HEK293 (cell line): ENCODE results near the gene NTN4.

Experiments used
- GLIS2 ChIP-seq: fragments of 450-650 bp; formaldehyde crosslinking; IDR thresholded peaks from 2 replicates; pipeline ENCODE4 v1.5.1; 2016; ENCODE audit warnings: missing biosample characterization, missing genetic modification characterization
- MEIS1 ChIP-seq: sonication (generic); formaldehyde crosslinking; IDR thresholded peaks from 2 replicates; pipeline ENCODE4 v1.8.1; 2022; ENCODE audit warnings: missing genetic modification reagents, mild to moderate bottlenecking, borderline replicate concordance
- MZF1 ChIP-seq: fragments of 450-650 bp; formaldehyde crosslinking; IDR thresholded peaks from 2 replicates; pipeline ENCODE4 v1.5.1; 2017; ENCODE audit warnings: missing biosample characterization, missing genetic modification characterization, borderline replicate concordance
- YY1 ChIP-seq: fragments of 450-650 bp; formaldehyde crosslinking; IDR thresholded peaks from 2 replicates; pipeline ENCODE4 v1.5.1; 2018; ENCODE audit warnings: missing biosample characterization, missing genetic modification characterization
- ZBTB8A ChIP-seq: fragments of 450-650 bp; formaldehyde crosslinking; IDR thresholded peaks from 2 replicates; pipeline ENCODE4 v1.5.1; 2016; ENCODE audit warnings: missing biosample characterization, missing genetic modification characterization
- ZFP37 ChIP-seq: fragments of 450-650 bp; formaldehyde crosslinking; IDR thresholded peaks from 2 replicates; pipeline ENCODE4 v1.5.1; 2016; ENCODE audit warnings: missing biosample characterization, missing genetic modification characterization
- ZIC2 ChIP-seq: fragments of 450-650 bp; formaldehyde crosslinking; IDR thresholded peaks from 2 replicates; pipeline ENCODE4 v1.5.1; 2016; ENCODE audit warnings: missing biosample characterization, missing genetic modification characterization
- ZNF132 ChIP-seq: fragments of 450-650 bp; formaldehyde crosslinking; IDR thresholded peaks from 2 replicates; pipeline ENCODE4 v1.5.1; 2017; ENCODE audit warnings: missing biosample characterization, missing genetic modification characterization, borderline replicate concordance
- ZNF391 ChIP-seq: fragments of 450-650 bp; formaldehyde crosslinking; IDR thresholded peaks from 2 replicates; pipeline ENCODE4 v1.5.1; 2016; ENCODE audit warnings: low read depth, missing biosample characterization, missing genetic modification characterization, borderline replicate concordance
- ZNF560 ChIP-seq: fragments of 450-650 bp; formaldehyde crosslinking; IDR thresholded peaks from 2 replicates; pipeline ENCODE4 v1.5.1; 2017; ENCODE audit warnings: missing biosample characterization, missing genetic modification characterization, borderline replicate concordance
- ZNF561 ChIP-seq: fragments of 450-650 bp; IDR thresholded peaks from 2 replicates; pipeline ENCODE4 v1.5.1; 2018; ENCODE audit warnings: missing biosample characterization, missing genetic modification characterization, borderline replicate concordance
- ZNF596 ChIP-seq: fragments of 450-650 bp; IDR thresholded peaks from 2 replicates; pipeline ENCODE4 v1.5.0; 2018; ENCODE audit warnings: missing biosample characterization, mild to moderate bottlenecking, missing genetic modification characterization, moderate library complexity
- ZNF610 ChIP-seq: fragments of 450-650 bp; formaldehyde crosslinking; IDR thresholded peaks from 2 replicates; pipeline ENCODE4 v1.5.1; 2016; ENCODE audit warnings: missing biosample characterization, missing genetic modification characterization, borderline replicate concordance
- ZNF843 ChIP-seq: fragments of 450-650 bp; formaldehyde crosslinking; IDR thresholded peaks from 2 replicates; pipeline ENCODE4 v1.5.1; 2016; ENCODE audit warnings: missing biosample characterization, missing genetic modification characterization
- TF ChIP-seq, protein P1 (sequence below): fragments of 450-650 bp; formaldehyde crosslinking; IDR thresholded peaks from 2 replicates; pipeline ENCODE4 v1.5.1; 2016; ENCODE audit warnings: missing biosample characterization, missing genetic modification characterization
- TF ChIP-seq, protein P2 (sequence below): fragments of 450-650 bp; IDR thresholded peaks from 2 replicates; pipeline ENCODE4 v1.5.1; 2018; ENCODE audit warnings: missing biosample characterization, mild to moderate bottlenecking, missing genetic modification characterization
- TF ChIP-seq, protein P3 (sequence below): fragments of 450-650 bp; formaldehyde crosslinking; IDR thresholded peaks from 2 replicates; pipeline ENCODE4 v1.5.1; 2016; ENCODE audit warnings: missing biosample characterization, missing genetic modification characterization
- TF ChIP-seq, protein P4 (sequence below): fragments of 450-650 bp; formaldehyde crosslinking; IDR thresholded peaks from 2 replicates; pipeline ENCODE4 v1.5.1; 2017; ENCODE audit warnings: missing biosample characterization, missing genetic modification characterization
- TF ChIP-seq, protein P5 (sequence below): fragments of 450-650 bp; formaldehyde crosslinking; IDR thresholded peaks from 2 replicates; pipeline ENCODE4 v1.5.1; 2016; ENCODE audit warnings: missing biosample characterization, missing genetic modification characterization, borderline replicate concordance
- TF ChIP-seq, protein P6 (sequence below): fragments of 450-650 bp; formaldehyde crosslinking; IDR thresholded peaks from 2 replicates; pipeline ENCODE4 v1.5.1; 2017; ENCODE audit warnings: missing biosample characterization, mild to moderate bottlenecking, missing genetic modification characterization, moderate library complexity
- TF ChIP-seq, protein P7 (sequence below): fragments of 450-650 bp; formaldehyde crosslinking; IDR thresholded peaks from 2 replicates; pipeline ENCODE4 v1.5.1; 2017; ENCODE audit warnings: missing biosample characterization, missing genetic modification characterization

Gene NTN4

DNA sequence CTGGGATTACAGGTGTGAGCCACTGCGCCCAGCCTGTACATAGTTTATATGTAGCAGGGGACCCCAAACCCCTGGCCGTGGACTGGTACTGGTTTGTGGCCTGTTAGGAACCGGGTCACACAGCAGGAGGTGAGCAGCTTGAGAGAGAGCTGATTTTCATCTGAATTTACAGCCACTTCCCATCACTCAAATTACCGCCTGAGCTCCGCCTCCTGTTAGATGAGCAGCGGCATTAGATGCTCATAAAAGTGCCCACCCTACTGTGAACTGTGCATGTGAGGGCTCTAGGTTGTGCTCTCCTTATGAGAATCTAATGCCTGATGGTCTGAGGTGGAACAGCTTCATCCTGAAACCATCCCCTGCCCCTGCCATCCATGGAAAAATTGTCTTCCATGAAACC is 119.3 kb downstream of the NTN4 start (continued):
- TF ChIP-seq, protein P1, sequence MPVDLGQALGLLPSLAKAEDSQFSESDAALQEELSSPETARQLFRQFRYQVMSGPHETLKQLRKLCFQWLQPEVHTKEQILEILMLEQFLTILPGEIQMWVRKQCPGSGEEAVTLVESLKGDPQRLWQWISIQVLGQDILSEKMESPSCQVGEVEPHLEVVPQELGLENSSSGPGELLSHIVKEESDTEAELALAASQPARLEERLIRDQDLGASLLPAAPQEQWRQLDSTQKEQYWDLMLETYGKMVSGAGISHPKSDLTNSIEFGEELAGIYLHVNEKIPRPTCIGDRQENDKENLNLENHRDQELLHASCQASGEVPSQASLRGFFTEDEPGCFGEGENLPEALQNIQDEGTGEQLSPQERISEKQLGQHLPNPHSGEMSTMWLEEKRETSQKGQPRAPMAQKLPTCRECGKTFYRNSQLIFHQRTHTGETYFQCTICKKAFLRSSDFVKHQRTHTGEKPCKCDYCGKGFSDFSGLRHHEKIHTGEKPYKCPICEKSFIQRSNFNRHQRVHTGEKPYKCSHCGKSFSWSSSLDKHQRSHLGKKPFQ (tag by site-specific recombination) = peak; percentile 50; the same call in 1 of the 2 replicates
- TF ChIP-seq, protein P2, sequence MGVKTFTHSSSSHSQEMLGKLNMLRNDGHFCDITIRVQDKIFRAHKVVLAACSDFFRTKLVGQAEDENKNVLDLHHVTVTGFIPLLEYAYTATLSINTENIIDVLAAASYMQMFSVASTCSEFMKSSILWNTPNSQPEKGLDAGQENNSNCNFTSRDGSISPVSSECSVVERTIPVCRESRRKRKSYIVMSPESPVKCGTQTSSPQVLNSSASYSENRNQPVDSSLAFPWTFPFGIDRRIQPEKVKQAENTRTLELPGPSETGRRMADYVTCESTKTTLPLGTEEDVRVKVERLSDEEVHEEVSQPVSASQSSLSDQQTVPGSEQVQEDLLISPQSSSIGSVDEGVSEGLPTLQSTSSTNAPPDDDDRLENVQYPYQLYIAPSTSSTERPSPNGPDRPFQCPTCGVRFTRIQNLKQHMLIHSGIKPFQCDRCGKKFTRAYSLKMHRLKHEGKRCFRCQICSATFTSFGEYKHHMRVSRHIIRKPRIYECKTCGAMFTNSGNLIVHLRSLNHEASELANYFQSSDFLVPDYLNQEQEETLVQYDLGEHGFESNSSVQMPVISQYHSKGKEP (tag by site-specific recombination) = peak; percentile 28; the same call in 1 of the 2 replicates
- TF ChIP-seq MZF1 (tag by site-specific recombination) (peak; percentile 19; the same call in 1 of the 2 replicates), ZFP37 (tag by site-specific recombination) (no peak), ZNF560 (tag by site-specific recombination) (no peak), ZNF561 (tag by site-specific recombination) (0 out of 2 replicates have a peak, but pooled peaks have one; percentile 35), ZIC2 (tag by site-specific recombination) (peak; percentile 75), ZNF391 (tag by site-specific recombination) (no peak), ZNF610 (tag by site-specific recombination) (no peak), ZNF843 (tag by site-specific recombination) (no peak), GLIS2 (tag by site-specific recombination) (no peak), ZNF132 (tag by site-specific recombination) (no peak), YY1 (tag by site-specific recombination) (no peak), MEIS1 (CRISPR knock-in tag) (no peak), ZNF596 (tag by site-specific recombination) (peak; percentile 44; the same call in 1 of the 2 replicates), ZBTB8A (no peak)
- TF ChIP-seq, protein P3, sequence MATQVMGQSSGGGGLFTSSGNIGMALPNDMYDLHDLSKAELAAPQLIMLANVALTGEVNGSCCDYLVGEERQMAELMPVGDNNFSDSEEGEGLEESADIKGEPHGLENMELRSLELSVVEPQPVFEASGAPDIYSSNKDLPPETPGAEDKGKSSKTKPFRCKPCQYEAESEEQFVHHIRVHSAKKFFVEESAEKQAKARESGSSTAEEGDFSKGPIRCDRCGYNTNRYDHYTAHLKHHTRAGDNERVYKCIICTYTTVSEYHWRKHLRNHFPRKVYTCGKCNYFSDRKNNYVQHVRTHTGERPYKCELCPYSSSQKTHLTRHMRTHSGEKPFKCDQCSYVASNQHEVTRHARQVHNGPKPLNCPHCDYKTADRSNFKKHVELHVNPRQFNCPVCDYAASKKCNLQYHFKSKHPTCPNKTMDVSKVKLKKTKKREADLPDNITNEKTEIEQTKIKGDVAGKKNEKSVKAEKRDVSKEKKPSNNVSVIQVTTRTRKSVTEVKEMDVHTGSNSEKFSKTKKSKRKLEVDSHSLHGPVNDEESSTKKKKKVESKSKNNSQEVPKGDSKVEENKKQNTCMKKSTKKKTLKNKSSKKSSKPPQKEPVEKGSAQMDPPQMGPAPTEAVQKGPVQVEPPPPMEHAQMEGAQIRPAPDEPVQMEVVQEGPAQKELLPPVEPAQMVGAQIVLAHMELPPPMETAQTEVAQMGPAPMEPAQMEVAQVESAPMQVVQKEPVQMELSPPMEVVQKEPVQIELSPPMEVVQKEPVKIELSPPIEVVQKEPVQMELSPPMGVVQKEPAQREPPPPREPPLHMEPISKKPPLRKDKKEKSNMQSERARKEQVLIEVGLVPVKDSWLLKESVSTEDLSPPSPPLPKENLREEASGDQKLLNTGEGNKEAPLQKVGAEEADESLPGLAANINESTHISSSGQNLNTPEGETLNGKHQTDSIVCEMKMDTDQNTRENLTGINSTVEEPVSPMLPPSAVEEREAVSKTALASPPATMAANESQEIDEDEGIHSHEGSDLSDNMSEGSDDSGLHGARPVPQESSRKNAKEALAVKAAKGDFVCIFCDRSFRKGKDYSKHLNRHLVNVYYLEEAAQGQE (tag by site-specific recombination) = no peak
- TF ChIP-seq, protein P4, sequence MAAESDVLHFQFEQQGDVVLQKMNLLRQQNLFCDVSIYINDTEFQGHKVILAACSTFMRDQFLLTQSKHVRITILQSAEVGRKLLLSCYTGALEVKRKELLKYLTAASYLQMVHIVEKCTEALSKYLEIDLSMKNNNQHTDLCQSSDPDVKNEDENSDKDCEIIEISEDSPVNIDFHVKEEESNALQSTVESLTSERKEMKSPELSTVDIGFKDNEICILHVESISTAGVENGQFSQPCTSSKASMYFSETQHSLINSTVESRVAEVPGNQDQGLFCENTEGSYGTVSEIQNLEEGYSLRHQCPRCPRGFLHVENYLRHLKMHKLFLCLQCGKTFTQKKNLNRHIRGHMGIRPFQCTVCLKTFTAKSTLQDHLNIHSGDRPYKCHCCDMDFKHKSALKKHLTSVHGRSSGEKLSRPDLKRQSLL (tag by site-specific recombination) = 0 out of 2 replicates have a peak, but pooled peaks have one; percentile 34
- TF ChIP-seq, protein P5, sequence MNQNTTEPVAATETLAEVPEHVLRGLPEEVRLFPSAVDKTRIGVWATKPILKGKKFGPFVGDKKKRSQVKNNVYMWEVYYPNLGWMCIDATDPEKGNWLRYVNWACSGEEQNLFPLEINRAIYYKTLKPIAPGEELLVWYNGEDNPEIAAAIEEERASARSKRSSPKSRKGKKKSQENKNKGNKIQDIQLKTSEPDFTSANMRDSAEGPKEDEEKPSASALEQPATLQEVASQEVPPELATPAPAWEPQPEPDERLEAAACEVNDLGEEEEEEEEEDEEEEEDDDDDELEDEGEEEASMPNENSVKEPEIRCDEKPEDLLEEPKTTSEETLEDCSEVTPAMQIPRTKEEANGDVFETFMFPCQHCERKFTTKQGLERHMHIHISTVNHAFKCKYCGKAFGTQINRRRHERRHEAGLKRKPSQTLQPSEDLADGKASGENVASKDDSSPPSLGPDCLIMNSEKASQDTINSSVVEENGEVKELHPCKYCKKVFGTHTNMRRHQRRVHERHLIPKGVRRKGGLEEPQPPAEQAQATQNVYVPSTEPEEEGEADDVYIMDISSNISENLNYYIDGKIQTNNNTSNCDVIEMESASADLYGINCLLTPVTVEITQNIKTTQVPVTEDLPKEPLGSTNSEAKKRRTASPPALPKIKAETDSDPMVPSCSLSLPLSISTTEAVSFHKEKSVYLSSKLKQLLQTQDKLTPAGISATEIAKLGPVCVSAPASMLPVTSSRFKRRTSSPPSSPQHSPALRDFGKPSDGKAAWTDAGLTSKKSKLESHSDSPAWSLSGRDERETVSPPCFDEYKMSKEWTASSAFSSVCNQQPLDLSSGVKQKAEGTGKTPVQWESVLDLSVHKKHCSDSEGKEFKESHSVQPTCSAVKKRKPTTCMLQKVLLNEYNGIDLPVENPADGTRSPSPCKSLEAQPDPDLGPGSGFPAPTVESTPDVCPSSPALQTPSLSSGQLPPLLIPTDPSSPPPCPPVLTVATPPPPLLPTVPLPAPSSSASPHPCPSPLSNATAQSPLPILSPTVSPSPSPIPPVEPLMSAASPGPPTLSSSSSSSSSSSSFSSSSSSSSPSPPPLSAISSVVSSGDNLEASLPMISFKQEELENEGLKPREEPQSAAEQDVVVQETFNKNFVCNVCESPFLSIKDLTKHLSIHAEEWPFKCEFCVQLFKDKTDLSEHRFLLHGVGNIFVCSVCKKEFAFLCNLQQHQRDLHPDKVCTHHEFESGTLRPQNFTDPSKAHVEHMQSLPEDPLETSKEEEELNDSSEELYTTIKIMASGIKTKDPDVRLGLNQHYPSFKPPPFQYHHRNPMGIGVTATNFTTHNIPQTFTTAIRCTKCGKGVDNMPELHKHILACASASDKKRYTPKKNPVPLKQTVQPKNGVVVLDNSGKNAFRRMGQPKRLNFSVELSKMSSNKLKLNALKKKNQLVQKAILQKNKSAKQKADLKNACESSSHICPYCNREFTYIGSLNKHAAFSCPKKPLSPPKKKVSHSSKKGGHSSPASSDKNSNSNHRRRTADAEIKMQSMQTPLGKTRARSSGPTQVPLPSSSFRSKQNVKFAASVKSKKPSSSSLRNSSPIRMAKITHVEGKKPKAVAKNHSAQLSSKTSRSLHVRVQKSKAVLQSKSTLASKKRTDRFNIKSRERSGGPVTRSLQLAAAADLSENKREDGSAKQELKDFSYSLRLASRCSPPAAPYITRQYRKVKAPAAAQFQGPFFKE (tag by site-specific recombination) = no peak
- TF ChIP-seq, protein P6, sequence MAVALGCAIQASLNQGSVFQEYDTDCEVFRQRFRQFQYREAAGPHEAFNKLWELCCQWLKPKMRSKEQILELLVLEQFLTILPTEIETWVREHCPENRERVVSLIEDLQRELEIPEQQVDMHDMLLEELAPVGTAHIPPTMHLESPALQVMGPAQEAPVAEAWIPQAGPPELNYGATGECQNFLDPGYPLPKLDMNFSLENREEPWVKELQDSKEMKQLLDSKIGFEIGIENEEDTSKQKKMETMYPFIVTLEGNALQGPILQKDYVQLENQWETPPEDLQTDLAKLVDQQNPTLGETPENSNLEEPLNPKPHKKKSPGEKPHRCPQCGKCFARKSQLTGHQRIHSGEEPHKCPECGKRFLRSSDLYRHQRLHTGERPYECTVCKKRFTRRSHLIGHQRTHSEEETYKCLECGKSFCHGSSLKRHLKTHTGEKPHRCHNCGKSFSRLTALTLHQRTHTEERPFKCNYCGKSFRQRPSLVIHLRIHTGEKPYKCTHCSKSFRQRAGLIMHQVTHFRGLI = no peak
- TF ChIP-seq, protein P7, sequence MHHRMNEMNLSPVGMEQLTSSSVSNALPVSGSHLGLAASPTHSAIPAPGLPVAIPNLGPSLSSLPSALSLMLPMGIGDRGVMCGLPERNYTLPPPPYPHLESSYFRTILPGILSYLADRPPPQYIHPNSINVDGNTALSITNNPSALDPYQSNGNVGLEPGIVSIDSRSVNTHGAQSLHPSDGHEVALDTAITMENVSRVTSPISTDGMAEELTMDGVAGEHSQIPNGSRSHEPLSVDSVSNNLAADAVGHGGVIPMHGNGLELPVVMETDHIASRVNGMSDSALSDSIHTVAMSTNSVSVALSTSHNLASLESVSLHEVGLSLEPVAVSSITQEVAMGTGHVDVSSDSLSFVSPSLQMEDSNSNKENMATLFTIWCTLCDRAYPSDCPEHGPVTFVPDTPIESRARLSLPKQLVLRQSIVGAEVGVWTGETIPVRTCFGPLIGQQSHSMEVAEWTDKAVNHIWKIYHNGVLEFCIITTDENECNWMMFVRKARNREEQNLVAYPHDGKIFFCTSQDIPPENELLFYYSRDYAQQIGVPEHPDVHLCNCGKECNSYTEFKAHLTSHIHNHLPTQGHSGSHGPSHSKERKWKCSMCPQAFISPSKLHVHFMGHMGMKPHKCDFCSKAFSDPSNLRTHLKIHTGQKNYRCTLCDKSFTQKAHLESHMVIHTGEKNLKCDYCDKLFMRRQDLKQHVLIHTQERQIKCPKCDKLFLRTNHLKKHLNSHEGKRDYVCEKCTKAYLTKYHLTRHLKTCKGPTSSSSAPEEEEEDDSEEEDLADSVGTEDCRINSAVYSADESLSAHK (tag by site-specific recombination) = peak; percentile 35; the same call in 1 of the 2 replicates
